Calu3 (cell line): ENCODE measurements around the gene COL8A1. TPM values are rescaled to one million over a fixed set of nuclear protein-coding genes. Genes with fewer than 3 reads are reported as not detected.
A peak's percentile ranks its signal among the peaks of the same experiment; 100 is the strongest.

Experiments used
- BruUV-seq: library from RNA; stranded (reverse); fragments of 400-500 nt; replicated peaks from 2 replicates; lab custom pipeline; 2021; lab: Mats Ljungman, UMichigan
- CTCF ChIA-PET: fragments of 300-600 bp; sonication (Branson Sonifier 250); formaldehyde crosslinking; loops from one replicate; lab custom pipeline; 2022; ENCODE audit warnings: antibody characterized with exemption; lab: Charles Lee
- DNase-seq: peaks from one replicate; pipeline ENCODE4 v3.0.0; 2022
- H3K27ac Mint-ChIP-seq: one replicate; pipeline ENCODE4 v1.8.0; 2022; ENCODE audit warnings: mixed read lengths; ENCODE audit not compliant: unreplicated experiment
- H3K27me3 Mint-ChIP-seq: one replicate; pipeline ENCODE4 v1.8.0; 2022; ENCODE audit warnings: mixed read lengths; ENCODE audit not compliant: unreplicated experiment
- H3K36me3 Mint-ChIP-seq: one replicate; pipeline ENCODE4 v1.8.0; 2022; ENCODE audit warnings: mild to moderate bottlenecking, moderate library complexity, mixed read lengths; ENCODE audit not compliant: insufficient read depth, unreplicated experiment
- H3K4me1 Mint-ChIP-seq: one replicate; pipeline ENCODE4 v1.8.0; 2022; ENCODE audit warnings: mild to moderate bottlenecking, low read depth, mixed read lengths; ENCODE audit not compliant: unreplicated experiment
- H3K4me3 Mint-ChIP-seq: one replicate; pipeline ENCODE4 v1.8.0; 2022; ENCODE audit warnings: mild to moderate bottlenecking, low read depth, moderate library complexity, mixed read lengths; ENCODE audit not compliant: unreplicated experiment
- H3K9me3 Mint-ChIP-seq: one replicate; pipeline ENCODE4 v1.8.0; 2022; ENCODE audit warnings: low read depth, mixed read lengths; ENCODE audit not compliant: unreplicated experiment
- intact Hi-C: fragments of 100-400 bp; cut with micrococcal nuclease; formaldehyde crosslinking; loops from one replicate; pipeline ENCODE4 v1.10.0; 2022; ENCODE audit not compliant: unreplicated experiment
- total RNA-seq: library from RNA; stranded (reverse); gene quantifications from 2 replicates; pipeline ENCODE4 v1.2.3, GENCODE V29; 2022
- TF ChIP-seq, protein P1 (sequence below): fragments of 200-600 bp; IDR thresholded peaks from one replicate; pipeline ENCODE4 v1.8.0; 2022; ENCODE audit warnings: antibody characterized with exemption; ENCODE audit not compliant: unreplicated experiment

The COL8A1 gene
- total RNA-seq, 1 experiment from 2014 or later: 0.71 TPM

DNA sequence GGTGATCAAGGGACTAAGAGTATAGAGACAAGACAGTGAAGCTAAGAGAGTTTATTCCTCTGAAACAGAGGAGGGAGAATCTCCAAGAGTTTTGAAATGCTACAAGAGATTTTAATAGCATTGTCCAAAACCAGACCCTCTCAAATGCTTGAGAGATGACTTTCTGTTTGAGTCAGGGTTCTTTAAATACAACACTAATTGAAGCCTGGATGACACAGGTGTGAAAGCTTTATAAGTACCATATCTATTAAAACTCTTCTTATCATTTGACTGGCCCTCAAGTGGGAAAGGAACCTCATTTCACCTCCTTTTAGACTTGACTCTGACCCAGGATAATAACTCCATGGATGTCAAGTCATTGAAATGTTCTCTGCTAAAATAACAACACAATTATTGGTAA is 5.6 kb downstream of the COL8A1 start:
- H3K9me3 Mint-ChIP-seq: no peaks in the 10 kb centered on the region
- H3K27ac Mint-ChIP-seq: no peak overlapping the region
- CTCF ChIA-PET: interaction anchor here (1.6 kb wide), 1 partner anchor 104 kb away, joined by 3 read pairs; no protein-coding TSS in a partner anchor
- H3K4me1 Mint-ChIP-seq: peaks cover 21% of the 10 kb centered on the region
- H3K36me3 Mint-ChIP-seq: no peaks in the 10 kb centered on the region
- TF ChIP-seq, protein P1, sequence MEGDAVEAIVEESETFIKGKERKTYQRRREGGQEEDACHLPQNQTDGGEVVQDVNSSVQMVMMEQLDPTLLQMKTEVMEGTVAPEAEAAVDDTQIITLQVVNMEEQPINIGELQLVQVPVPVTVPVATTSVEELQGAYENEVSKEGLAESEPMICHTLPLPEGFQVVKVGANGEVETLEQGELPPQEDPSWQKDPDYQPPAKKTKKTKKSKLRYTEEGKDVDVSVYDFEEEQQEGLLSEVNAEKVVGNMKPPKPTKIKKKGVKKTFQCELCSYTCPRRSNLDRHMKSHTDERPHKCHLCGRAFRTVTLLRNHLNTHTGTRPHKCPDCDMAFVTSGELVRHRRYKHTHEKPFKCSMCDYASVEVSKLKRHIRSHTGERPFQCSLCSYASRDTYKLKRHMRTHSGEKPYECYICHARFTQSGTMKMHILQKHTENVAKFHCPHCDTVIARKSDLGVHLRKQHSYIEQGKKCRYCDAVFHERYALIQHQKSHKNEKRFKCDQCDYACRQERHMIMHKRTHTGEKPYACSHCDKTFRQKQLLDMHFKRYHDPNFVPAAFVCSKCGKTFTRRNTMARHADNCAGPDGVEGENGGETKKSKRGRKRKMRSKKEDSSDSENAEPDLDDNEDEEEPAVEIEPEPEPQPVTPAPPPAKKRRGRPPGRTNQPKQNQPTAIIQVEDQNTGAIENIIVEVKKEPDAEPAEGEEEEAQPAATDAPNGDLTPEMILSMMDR: no peak
- no peak for DNase-seq
- no TSS peak for BruUV-seq
- H3K4me3 Mint-ChIP-seq: no peak overlapping the region
- H3K27me3 Mint-ChIP-seq: no peaks in the 10 kb centered on the region
- intact Hi-C loops: loop anchor here (2.0 kb wide), 1 partner anchor 109 kb away; no protein-coding TSS in a partner anchor

DNA sequence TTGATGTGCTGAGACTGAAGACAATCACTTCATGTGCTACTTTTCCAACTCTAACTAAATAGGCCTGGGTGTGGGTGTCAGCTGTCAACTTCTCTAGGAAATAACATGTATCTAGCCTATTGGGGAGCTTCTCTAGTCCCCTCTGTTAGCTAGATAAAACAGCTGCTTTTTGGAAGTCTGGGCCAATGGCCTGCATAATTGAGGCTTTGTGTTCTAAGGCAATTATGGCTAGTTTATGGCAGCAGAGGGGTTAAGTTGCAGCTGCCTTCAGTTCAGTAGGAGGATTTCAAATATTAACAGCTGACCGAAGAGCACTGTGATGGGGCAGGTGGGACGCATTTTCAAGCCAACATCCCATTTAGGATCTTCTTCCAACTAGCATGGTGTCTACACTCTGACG is 6.4 kb downstream of the COL8A1 start:
- TF ChIP-seq, protein P1: no peak
- Mint-ChIP-seq H3K9me3 (no peaks in the 10 kb centered on the region), H3K27ac (no peak overlapping the region), H3K27me3 (no peaks in the 10 kb centered on the region), H3K36me3 (no peaks in the 10 kb centered on the region), H3K4me3 (no peak overlapping the region), H3K4me1 (peaks cover 25% of the 10 kb centered on the region)
- CTCF ChIA-PET: interaction anchor here (0.6 to 1.6 kb wide), 3 partner anchors 11 to 609 kb away, joined by 3 read pairs; no protein-coding TSS in a partner anchor
- no peak for DNase-seq
- intact Hi-C loops: loop anchor here (1.0 to 2.0 kb wide), 2 partner anchors 43 to 108 kb away; no protein-coding TSS in a partner anchor
- no TSS peak for BruUV-seq

DNA sequence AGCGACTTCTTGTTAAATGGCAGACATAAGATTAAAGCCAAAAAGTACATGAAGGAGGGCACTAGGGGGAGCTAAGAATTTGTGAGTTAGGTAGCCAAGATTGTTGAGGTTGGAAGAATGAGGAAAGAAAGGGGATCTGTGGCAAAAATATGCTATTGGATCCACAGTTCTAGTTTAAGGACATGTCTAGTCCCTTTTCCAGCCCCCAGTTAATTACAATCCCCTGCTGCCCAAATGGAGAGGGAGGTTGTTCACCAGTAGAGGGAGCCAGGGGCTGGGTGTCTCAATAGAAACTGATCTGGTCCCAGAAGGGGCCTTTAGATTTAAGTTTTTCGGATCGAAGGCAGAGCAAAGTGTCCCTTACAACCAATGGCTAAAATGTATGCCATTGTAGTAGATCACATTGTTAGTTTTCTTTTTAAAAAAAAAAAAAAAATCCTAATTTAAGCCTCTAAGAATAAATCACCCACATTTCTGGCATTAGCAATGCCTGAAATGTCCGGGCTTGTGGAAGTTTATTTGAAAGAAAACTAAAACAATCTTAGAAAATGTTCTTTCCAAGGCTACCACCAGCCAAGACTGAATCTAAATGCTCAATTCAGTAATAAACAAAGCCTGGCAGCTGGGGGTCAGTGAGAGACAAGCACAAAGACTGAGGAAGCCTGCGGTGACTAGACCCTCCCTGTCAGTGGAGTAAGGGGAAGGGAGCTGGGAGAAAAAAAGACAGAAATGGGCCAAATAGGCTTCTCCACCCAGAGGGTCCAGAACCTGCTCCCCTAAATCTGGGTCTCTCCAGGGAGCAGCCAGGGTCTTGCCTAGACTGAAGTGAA is 7.1 kb downstream of the COL8A1 start:
- Mint-ChIP-seq H3K4me1 (peaks cover 25% of the 10 kb centered on the region), H3K9me3 (no peaks in the 10 kb centered on the region), H3K27ac (no peak overlapping the region), H3K27me3 (no peaks in the 10 kb centered on the region), H3K36me3 (no peaks in the 10 kb centered on the region), H3K4me3 (no peak overlapping the region)
- no TSS peak for BruUV-seq
- TF ChIP-seq, protein P1: peak; percentile 76
- intact Hi-C loops: loop anchor here (1.0 to 2.0 kb wide), 2 partner anchors 42 to 107 kb away; no protein-coding TSS in a partner anchor
- CTCF ChIA-PET: interaction anchor here (0.6 kb wide), 2 partner anchors 12 to 609 kb away, joined by 3 read pairs; no protein-coding TSS in a partner anchor
- peak; percentile 15 for DNase-seq

DNA sequence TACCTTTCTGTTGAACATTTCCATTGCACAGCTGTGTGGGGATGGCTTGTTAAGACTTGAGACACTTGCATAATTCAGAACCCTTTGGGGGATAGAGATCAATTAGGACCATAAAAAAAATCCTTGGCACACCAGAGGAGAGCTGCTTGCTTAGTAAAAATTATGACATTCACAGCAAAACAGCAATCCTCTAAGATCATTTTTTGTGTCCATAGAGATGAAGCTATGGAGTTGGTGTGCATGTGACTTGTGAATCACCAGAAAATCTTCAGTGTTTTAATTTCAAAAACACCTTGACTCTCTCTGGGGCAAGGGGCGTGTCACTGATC is 7.7 kb downstream of the COL8A1 start:
- Mint-ChIP-seq H3K27ac (no peak overlapping the region), H3K9me3 (no peaks in the 10 kb centered on the region), H3K4me3 (no peak overlapping the region), H3K4me1 (peaks cover 25% of the 10 kb centered on the region), H3K36me3 (no peaks in the 10 kb centered on the region), H3K27me3 (no peaks in the 10 kb centered on the region)
- no TSS peak for BruUV-seq
- TF ChIP-seq, protein P1: no peak
- intact Hi-C loops: no loop called here
- no peak for DNase-seq
- CTCF ChIA-PET: no interaction called here
